COR-L47 (cell line): ENCODE results near the gene MXD4.

Experiments used
- DNase-seq: peaks from one replicate; lab custom pipeline; 2025; lab: John Stamatoyannopoulos, UW

The MXD4 gene

DNA sequence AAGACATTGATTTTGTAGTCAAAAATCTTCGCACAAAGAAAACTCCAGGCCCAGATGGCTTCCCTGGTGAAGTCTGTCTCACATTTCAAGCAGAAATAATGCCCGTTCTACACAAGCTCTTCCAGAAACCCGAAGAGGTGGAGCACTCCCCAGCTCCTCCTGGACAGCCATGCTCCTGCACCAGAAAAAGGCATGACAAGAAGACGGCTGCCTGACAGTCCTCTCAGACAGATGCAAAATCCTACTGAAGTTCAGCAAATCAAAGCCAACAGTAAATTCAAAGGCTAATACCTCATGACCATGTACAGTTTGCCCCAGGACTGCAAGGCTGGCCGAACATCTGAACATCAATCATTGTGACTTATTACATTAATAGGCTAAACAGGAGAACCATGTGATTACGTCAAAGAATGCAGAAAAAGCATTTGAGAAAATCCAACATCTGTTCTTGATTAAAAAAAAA, 30.8 kb upstream of the MXD4 start:
- DNase-seq, result no peak

DNA sequence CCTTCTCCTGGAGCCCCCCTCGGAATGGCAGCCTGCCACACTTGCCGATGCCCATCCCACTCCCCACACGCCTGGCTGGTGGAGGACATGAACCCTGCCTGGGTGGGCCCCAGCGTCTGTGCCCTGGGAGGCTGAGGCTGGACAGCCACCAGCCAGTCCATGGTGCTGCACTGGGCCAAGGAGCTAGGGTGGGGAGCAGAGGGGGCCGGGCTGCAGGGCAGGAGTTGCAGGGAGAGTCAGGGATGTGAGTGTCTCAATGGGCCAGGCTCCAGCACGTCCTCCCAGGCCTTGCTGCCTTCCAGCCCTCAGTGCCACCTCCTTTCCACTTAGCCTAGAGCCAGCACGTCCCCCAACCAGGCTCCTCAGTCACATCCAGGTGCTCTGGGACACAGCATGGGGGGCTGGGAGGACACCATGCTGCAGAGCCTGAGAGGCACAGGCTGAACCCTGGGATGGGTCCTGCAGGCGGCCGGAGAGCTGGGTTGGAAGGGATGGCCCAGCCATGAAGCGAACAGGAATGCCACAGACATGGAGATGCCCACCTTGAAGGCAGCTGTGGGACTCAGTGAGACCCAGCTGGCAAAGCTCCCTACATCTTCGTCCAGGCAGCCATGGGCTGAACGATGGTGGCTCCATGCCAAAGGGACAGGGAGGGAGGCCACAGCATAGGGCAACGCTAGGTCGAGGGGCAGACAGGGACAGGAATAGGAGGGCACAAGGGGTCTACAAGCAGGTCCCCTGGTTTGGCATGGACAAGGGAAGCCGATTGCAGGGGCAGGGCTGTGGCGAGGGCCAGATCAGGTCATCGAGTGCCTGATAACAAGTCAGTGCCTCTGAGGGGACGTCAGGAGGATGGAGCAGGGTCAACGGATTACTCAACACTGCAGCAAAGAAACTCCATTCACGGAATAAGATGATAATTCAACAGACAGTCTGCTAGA, 30.1 kb upstream of the MXD4 start:
- DNase-seq, result no peak

DNA sequence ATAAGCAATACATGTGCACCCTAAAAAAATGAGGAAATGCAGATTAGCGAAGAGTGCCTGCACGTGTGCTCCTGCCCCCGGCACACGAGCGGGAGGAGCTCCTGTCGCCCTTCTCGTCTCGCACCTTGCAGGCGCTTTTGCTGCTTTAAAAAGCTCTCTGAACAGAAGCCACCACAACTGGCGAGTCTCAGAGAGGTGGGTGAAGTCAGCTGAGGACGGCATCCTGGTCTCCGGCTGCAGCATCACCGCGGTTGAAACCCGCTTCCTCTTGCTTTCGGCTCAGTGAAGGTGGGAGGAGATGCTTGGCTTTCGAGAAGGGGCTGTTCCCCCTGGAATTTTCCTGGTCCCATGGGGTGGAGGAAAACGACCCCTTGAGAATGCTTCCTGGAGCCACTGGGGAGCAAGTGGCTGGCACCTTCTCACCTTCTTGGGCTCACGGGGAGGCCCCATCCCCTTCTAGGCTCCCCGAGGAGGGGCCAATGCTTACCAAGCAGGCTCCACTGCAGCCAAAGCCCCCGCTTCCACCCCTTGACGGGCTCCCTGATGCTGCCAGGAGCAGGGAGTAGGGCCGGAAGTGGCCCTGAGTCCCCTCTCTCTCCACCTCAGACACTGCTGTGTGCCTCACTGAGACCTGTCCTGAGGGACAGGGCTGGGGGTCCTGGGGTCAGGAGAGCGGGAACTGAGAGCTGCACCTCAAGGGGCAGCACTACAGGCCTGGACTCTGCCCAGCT, 29.2 kb upstream of the MXD4 start:
- DNase-seq, result no peak

DNA sequence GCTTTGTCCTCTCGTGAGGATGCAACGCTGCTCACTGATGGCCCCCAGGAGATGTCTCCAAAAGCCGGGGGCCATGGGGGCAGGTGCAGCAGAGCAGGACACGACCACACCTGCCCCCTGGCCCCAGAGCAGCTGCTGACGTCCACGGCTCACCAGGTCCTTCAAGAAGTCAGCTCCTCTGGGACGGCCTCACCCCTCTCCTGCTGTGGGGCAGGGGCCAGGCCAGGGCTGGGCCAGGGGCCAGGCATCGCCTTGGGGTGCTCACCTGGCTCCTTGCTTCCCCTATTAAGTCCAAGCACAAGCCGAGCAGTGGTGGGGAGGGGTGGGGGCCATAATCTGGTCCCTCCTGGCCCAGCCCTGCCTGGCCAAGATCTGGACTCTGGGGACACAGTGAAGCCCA, 28.6 kb upstream of the MXD4 start:
- no peak for DNase-seq

DNA sequence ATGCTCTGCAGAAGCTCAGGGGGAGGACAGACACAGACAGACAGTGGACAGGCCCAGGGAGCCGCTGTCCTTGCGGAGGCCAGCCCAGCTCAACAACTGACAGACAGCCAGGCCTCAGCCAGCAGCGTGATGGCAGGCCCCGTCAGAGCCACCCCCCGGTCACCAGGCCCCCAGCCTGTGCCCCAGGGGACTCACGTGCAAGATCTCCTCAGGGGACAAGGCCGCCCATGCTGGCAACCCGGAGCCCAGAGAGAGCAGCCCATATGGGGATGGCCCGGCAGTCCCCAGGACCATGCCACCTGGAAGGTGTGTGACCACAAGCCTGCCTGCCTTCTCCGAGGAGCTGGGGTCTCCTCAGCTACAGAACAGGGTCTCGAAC, 28.0 kb upstream of the MXD4 start:
- DNase-seq, result no peak

DNA sequence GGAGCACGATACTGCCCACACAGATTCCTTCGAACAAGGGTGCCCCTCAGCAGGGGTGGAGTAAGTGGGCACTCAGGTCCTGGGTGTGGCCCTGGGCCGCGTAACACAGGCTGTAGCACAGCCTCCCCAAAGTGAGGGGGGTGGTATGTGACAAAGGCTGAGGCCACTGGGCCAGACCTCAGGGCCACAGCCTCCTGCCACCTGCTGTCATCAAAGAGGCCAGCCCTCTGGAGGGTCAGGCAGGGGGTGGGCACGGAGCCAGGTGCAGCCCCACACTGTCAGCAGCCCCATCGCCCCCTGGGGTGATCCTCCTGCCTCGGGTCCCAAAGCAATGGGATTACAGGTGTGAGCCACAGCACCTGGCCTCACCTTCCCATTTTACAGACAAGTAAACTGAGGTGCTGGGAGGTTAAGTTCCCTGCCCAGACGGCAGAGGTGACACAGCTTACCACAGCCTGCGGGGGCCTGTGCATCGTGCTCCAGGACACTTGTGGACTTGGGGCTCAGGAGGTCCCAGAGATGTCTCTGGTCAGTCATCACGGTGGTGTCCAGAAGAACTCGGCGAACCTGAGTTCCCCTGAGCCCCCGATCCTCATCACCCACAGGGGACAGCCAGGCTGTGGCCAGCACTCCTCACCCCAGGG, 27.5 kb upstream of the MXD4 start:
- DNase-seq, result no peak

DNA sequence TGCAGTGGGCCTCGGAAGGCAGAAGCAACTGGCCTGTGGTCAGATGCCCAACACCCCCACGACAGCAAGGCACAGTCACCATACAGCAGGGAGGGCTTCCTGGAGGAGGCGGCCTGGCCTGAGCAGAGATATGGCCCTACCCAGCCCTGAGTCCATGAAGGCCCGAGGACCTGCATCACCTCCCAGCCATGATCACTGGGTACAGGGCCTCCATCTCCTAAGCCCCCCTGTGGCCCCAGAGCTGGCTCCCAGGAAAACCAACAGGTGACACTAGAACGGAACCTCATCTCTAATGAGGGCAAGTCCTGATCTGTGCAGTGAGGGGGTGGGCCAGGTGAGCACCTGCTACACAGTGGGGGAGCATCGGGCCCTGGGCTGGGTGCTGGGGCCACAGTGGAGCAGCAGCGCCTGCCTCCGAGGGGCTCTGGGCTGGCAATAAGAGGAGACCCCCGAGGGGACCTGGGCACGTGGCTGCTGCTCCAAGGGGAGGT, 26.2 kb upstream of the MXD4 start:
- DNase-seq, result no peak

DNA sequence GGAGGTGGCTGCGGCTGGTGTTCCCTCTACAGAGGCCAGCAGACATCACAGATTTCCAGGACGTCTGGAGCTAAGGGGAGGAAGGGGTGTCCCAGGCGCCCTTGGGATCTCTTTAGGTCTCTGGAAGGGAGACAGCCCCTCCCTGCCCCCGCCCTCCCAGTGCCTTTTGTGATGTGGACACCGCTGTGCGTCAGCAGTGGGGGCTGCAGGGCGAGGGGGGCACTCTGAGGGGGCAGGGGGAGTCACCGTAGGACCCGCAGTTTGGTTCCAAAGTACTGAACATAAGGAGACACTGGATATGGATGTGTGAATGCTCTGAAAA, 25.6 kb upstream of the MXD4 start:
- no peak for DNase-seq

DNA sequence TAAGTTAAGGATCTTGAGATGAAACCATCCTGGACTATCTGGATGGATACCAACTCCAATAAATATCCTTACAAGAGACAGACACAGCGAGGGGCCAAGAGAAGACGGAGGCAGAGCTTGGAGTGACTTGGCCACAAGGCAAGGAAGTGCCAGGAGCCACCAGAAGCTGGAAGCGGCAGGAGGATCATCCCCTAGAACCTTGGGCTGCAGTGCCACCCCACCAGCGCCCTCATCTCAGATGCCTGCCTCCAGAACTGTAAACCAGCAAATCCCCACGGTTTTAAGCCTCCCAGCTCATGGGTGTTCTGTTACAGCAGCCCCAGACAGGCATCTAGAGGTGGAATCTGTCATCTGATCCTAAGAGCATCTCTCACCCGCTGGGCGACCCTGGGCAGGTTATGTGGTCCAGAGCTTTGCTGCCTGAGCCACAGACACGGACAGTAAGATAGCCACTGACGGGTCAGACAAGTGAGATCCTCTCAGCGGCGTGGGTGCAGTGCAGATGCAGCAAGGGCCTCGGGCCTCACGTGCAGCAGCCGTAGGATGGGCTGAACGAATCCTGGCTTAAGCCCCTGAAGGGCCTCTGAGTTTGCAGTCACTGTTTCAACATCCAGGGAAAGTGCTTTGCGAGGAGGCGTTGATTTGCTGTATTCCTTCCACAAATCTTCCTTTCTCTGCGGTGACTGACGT, 25.1 kb upstream of the MXD4 start:
- no peak for DNase-seq

DNA sequence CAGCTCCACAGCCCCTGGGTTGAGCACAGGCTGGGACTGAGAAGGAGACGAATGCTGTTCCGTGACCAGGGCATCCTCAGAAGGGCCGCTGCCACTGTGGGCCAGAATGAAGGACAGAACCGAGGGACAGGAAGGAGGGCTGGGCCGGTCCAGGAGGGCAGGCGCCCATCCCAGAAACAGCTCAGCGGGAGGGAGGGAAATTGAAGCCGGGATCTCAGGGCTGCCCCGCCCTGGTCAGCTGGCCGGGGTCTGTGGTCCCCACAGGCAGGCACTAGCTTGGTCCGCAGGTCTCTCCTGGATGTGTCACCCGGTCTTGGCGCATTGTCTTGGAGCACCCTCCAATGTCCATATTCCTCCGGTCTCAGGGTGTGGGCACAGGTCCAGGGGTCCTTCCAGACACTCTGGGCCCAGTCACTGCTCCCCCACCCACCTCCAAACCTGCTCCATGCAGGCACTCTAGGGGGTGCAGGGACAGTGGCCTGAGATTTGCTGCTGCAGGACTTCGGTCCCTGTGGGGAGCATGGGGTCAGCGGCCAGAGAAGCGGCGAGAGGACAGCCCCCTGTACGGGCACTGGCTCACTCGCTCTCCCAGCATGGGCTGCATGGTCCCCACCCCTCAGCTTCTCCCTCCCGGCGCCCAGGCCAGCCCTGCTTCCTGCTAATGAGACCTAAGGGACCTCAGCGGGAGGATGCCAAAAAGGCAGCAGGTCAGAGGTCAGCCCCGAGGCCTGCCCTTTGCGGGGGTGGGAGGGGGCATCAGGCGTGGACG, 23.9 kb upstream of the MXD4 start:
- no peak for DNase-seq

DNA sequence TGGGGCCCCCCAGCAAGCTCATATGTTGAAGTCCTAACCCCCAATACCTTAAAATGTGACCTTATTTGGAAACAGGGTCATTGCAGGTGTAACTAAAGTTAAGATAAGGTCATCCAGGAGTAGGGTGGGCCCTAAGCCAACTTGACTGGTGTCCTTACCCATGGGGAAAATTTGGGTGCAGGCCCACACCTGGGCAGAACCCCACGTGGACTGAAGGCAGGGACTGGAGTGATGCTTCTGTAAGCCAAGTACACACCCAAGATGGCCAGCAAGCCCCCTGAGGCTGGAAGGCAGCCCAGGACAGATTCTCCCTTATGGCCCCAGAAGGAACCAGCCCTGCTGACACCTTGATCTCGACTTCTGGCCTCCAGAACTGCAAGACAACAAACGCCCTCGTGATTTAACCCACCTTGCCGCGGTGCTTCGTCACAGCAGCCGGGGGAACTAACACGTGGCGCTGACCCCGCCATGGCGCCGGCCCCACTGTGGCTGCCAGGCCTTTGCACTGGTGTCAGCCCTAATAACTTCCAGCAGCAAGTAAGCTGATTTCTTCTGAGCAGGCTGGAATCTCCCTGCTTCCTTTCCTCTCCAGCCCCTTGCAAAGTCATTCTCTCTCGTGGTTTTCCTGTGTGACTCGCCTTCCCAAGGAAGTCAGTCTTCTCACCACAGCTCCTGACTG, 23.2 kb upstream of the MXD4 start:
- DNase-seq, result no peak

DNA sequence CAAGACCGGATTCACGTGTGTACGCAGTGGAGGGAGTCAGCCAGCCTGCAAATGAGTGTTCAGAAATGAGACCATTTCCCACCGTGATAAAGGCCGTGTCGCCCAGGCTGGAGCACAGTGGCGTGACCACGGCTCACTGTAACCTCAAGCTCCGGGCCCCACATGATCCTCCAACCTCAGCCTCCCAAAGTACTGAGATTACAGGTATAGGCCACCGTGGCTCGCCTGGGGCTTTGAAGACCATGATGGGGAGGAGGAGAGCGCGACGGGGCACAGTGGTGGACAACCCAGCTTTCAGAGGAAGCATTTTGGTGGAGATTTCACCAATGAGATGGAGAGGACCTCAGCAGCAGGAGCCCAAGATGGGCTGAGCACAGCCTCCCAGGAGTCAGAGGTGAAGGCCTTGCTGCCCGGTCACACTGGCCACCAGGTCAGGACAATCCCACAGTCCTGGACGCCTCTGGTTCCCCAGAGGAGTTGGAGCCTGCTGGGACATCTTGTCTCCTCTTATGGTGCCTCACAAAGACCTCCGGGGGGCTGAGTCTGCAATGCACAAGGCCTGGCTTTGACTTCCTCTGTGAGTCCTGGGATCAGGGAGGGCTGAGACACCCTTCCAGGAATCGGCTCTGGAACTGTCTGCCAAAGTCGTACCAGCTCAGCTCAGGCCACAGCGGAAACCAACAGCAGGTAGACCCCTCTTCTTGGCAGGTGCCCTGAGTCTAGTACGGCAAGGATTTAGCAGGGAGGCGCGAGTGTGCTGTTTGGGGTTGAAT, 22.4 kb upstream of the MXD4 start:
- DNase-seq, result no peak

DNA sequence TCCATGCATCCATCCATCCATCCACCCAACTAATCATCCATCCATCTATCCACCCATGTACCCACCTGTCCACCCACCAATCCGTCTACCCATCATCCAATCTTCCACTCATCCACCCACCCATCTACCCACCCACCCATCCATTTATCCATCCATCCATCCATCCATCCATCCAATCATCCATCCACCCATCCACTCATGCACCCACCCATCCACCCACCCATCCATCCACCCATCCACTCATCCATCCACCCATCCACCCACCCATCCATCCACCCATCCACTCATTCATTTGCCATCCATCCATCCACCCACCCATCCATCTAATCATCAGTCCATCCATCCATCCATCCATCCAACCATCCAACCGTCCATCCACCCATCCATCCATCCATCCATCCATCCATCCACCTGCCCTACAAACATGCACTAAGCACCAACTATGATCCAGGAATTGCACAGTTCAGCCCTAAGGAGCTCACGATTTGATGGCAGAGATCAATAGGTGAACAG, 21.3 kb upstream of the MXD4 start:
- DNase-seq, result no peak

DNA sequence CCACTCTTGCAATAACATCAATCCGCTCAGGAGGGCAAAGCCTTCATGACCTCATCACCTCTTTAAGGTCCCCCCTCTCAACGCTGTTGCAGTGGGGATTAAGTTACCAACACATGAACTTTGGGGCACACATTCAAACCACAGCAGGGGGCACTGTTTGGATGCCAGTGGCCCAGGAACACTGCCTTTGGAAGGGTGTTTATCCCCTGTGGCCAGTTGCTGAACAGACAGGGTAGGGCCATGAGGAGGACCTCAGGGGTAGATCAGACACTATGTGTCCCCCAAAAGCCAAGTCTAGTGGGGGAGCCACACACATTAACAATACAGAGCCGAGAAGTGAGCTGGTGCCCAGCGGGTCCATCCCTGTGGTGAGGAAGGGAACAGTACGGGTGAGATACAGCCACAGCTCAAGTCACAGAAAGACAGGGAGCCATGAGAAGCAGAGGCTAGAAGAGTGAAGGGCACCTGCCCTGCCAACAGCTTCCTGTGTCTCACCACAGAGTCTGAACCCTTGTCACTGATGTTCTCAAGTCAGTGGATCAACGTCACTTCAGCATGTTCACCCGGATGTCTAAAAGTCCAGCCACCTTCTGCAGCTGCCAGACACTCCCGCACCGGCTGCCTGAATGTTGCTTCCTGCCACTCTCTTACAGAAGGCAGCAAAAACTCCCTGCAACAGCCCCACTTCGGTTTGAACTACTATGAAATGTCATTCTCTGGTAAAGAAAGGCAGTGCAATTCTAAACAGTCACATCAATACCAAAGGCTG, 19.9 kb upstream of the MXD4 start:
- DNase-seq, result no peak

DNA sequence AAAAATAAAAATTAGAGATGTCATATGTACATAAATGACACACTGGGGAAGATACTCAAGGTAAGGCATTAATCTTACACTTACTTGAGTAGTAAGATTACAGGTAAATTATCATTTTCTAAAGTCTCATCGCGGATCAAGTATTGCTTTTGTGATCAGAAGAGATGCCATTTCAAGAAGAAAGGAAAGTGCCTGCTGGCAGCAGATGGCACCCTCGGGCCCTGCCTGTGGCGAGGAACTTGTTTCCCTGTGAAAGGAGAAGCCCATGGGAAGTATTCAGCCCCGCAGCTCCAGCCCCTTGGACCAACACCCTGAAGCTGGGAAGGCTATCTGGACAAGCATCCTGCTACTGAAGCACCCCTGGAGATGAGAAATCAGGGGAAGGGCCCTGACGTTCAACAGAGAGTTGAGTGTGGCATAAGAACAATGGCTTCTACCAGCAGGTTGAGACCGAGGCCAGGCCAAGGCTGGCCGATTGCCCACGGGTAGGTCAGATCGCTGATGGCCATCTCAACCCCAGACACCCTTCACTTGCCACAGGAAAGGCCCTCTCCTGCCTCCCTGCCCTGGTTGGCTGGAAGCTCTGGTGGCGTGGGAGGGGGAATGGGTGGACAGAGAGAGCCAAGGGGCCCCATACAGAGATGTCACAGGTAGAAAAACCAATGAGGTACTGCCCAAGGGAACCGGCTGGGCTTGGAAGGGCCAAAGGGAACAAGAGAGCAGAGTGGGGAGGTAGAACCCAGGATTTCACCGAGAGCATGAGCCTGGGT, 18.8 kb upstream of the MXD4 start:
- peak; percentile 15 for DNase-seq

DNA sequence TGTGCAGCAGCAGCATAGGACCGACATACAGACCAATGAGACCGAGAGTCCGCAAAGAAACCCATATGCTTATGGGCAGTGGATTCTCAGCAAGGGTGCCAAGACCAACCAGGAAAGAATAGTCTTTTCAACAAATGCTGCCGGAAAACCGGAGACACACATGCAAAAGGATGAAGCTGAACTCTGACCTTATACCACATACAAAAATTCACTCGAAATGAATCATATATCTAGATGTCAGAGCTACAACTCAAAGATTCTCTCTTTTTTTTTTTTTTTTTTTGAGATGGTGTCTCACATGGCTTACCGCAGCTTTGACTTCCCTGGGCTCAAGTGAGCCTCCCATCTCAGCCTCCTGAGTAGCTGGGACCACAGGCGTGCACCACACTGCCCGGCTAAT, 16.0 kb upstream of the MXD4 start:
- DNase-seq, result no peak

DNA sequence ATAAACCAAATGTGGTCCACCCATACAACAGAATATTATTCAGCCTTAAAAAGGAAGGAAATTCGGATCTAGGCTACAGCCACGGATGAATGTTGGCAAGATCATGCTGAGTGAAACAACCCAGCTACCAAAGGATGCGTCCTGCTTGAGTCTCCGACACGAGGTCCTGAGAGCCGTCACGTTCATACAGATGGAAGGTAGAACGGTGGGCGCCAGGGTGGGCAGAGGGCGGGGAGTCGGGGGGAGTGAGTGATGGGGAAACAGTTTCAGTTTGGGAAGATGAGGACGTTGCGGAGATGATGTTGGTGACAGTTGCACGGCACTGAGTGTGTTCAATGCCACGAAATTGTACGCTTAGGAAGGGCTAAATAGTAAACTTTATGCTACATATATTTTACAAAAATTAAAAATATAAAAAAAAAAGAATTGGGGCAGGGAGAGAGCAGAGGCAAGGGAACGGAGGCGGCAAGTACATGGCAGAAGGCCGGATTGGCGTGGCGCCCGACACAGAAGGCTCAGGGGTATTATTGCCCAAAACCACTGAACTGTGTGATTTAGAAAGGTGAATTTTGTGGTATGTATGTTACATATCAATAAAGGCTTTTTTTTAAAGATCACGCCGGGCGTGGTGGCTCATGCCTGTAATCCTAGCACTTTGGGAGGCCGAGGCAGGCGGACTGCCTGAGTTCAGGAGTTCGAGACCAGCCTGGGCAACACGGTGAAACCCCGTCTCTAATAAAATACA, 14.8 kb upstream of the MXD4 start:
- DNase-seq, result no peak
